T-helper 2 cell treated with Interferon-gamma antibody and Interleukin-4, amounts not matched to agents 5 μg/mL and 100 μg/mL, for 36 hours (primary cell): ENCODE measurements around the gene SOX8.

ENCODE experiments used
- DNase-seq: peaks from one replicate; pipeline ENCODE4 v3.0.0; 2021; ENCODE audit warnings: low spot score
- H3K27ac Mint-ChIP-seq: one replicate; pipeline ENCODE4 v1.8.0; 2021; ENCODE audit warnings: mild to moderate bottlenecking, mixed read lengths
- H3K27me3 Mint-ChIP-seq: one replicate; pipeline ENCODE4 v1.8.0; 2021; ENCODE audit warnings: low read depth, mixed read lengths
- H3K36me3 Mint-ChIP-seq: one replicate; pipeline ENCODE4 v1.8.0; 2021; ENCODE audit warnings: low read depth, mixed read lengths
- H3K4me1 Mint-ChIP-seq: one replicate; pipeline ENCODE4 v1.8.0; 2021; ENCODE audit warnings: low read depth, mixed read lengths
- H3K4me3 Mint-ChIP-seq: one replicate; pipeline ENCODE4 v1.8.0; 2022; ENCODE audit warnings: mild to moderate bottlenecking, moderate library complexity, mixed read lengths
- H3K9me3 Mint-ChIP-seq: one replicate; pipeline ENCODE4 v1.8.0; 2021; ENCODE audit warnings: mixed read lengths

Gene SOX8

GRCh38 chr16:983044-984030 is 1.8 kb downstream of the SOX8 start:
- peak overlapping the region; percentile 26 for H3K4me3 Mint-ChIP-seq
- peaks cover 15% of the 10 kb centered on the region for H3K27me3 Mint-ChIP-seq
- H3K27ac Mint-ChIP-seq = no peak overlapping the region
- no peaks in the 10 kb centered on the region for H3K36me3 Mint-ChIP-seq
- H3K9me3 Mint-ChIP-seq = no peaks in the 10 kb centered on the region
- H3K4me1 Mint-ChIP-seq = no peaks in the 10 kb centered on the region
- DNase-seq = no peak

- peaks cover 15% of the 10 kb centered on the region for H3K27me3 Mint-ChIP-seq
- H3K27ac Mint-ChIP-seq = no peak overlapping the region
- no peaks in the 10 kb centered on the region for H3K36me3 Mint-ChIP-seq
- no peak for DNase-seq
- no peaks in the 10 kb centered on the region for H3K4me1 Mint-ChIP-seq
- H3K4me3 Mint-ChIP-seq = no peak overlapping the region
- no peaks in the 10 kb centered on the region for H3K9me3 Mint-ChIP-seq
Observed at GRCh38 chr16:984121-984694, 2.6 kb downstream of the SOX8 start.

- H3K27ac Mint-ChIP-seq = no peak overlapping the region
- H3K36me3 Mint-ChIP-seq = no peaks in the 10 kb centered on the region
- H3K9me3 Mint-ChIP-seq = no peaks in the 10 kb centered on the region
- no peaks in the 10 kb centered on the region for H3K4me1 Mint-ChIP-seq
- H3K4me3 Mint-ChIP-seq = no peak overlapping the region
- H3K27me3 Mint-ChIP-seq = peaks cover 10% of the 10 kb centered on the region
- DNase-seq = no peak
Observed at GRCh38 chr16:984736-985636, 3.4 kb downstream of the SOX8 start.

GRCh38 chr16:985646-986400 is 4.3 kb downstream of the SOX8 start:
- H3K4me3 Mint-ChIP-seq = no peak overlapping the region
- no peaks in the 10 kb centered on the region for H3K36me3 Mint-ChIP-seq
- DNase-seq = no peak
- peaks cover 10% of the 10 kb centered on the region for H3K27me3 Mint-ChIP-seq
- no peaks in the 10 kb centered on the region for H3K9me3 Mint-ChIP-seq
- no peak overlapping the region for H3K27ac Mint-ChIP-seq
- no peaks in the 10 kb centered on the region for H3K4me1 Mint-ChIP-seq

GRCh38 chr16:986411-986810 is 4.8 kb downstream of the SOX8 start:
- Mint-ChIP-seq H3K4me3 (no peak overlapping the region), H3K27me3 (peaks cover 8% of the 10 kb centered on the region), H3K9me3 (no peaks in the 10 kb centered on the region), H3K4me1 (no peaks in the 10 kb centered on the region), H3K36me3 (no peaks in the 10 kb centered on the region), H3K27ac (no peak overlapping the region)
- no peak for DNase-seq

GRCh38 chr16:986925-987582 is 5.5 kb downstream of the SOX8 start:
- H3K27me3 Mint-ChIP-seq = peaks cover 8% of the 10 kb centered on the region

GRCh38 chr16:987906-988305 is 6.3 kb downstream of the SOX8 start:
- Mint-ChIP-seq H3K27ac (no peak overlapping the region), H3K4me1 (no peaks in the 10 kb centered on the region), H3K9me3 (no peaks in the 10 kb centered on the region), H3K4me3 (no peak overlapping the region), H3K36me3 (no peaks in the 10 kb centered on the region), H3K27me3 (peaks cover 4% of the 10 kb centered on the region)
- DNase-seq = no peak

More at GRCh38 chr16:986925-987582, 5.5 kb downstream of the SOX8 start:
- no peaks in the 10 kb centered on the region for H3K36me3 Mint-ChIP-seq
- no peaks in the 10 kb centered on the region for H3K4me1 Mint-ChIP-seq
- no peak overlapping the region for H3K4me3 Mint-ChIP-seq
- no peak overlapping the region for H3K27ac Mint-ChIP-seq
- DNase-seq = no peak
- H3K9me3 Mint-ChIP-seq = no peaks in the 10 kb centered on the region

GRCh38 chr16:988471-989353 is 7.1 kb downstream of the SOX8 start:
- Mint-ChIP-seq H3K4me3 (no peak overlapping the region), H3K36me3 (no peaks in the 10 kb centered on the region), H3K9me3 (no peaks in the 10 kb centered on the region), H3K4me1 (no peaks in the 10 kb centered on the region), H3K27ac (no peak overlapping the region), H3K27me3 (no peaks in the 10 kb centered on the region)
- DNase-seq = no peak

GRCh38 chr16:989354-989814 is 7.8 kb downstream of the SOX8 start:
- Mint-ChIP-seq H3K4me1 (no peaks in the 10 kb centered on the region), H3K9me3 (no peaks in the 10 kb centered on the region), H3K27ac (no peak overlapping the region), H3K36me3 (no peaks in the 10 kb centered on the region), H3K4me3 (no peak overlapping the region), H3K27me3 (no peaks in the 10 kb centered on the region)
- DNase-seq = no peak

- DNase-seq = no peak
Observed at GRCh38 chr16:990516-991291, 9.1 kb downstream of the SOX8 start.

GRCh38 chr16:991345-991744 is 9.8 kb downstream of the SOX8 start:
- H3K27ac Mint-ChIP-seq = no peak overlapping the region
- H3K27me3 Mint-ChIP-seq = peaks cover 12% of the 10 kb centered on the region
- no peaks in the 10 kb centered on the region for H3K4me1 Mint-ChIP-seq
- H3K9me3 Mint-ChIP-seq = no peaks in the 10 kb centered on the region
- no peak for DNase-seq
- H3K4me3 Mint-ChIP-seq = no peak overlapping the region
- H3K36me3 Mint-ChIP-seq = no peaks in the 10 kb centered on the region

More at GRCh38 chr16:990516-991291, 9.1 kb downstream of the SOX8 start:
- no peaks in the 10 kb centered on the region for H3K9me3 Mint-ChIP-seq
- H3K36me3 Mint-ChIP-seq = no peaks in the 10 kb centered on the region
- peaks cover 5% of the 10 kb centered on the region for H3K27me3 Mint-ChIP-seq
- no peak overlapping the region for H3K27ac Mint-ChIP-seq
- H3K4me3 Mint-ChIP-seq = no peak overlapping the region
- no peaks in the 10 kb centered on the region for H3K4me1 Mint-ChIP-seq
